CD4-positive, alpha-beta T cell treated with Interleukin-10 for 1 hour (primary cell): ENCODE results near the gene CDKN2AIP.
"Not testable (repeated sequence)": the region's sequence is repeated elsewhere in the genome, so short reads cannot be mapped to it uniquely, and the experiment has no call there.

Experiments
- DNase-seq: peaks from one replicate; pipeline ENCODE4 v3.0.0-alpha.2; 2020

CDKN2AIP gene

DNA sequence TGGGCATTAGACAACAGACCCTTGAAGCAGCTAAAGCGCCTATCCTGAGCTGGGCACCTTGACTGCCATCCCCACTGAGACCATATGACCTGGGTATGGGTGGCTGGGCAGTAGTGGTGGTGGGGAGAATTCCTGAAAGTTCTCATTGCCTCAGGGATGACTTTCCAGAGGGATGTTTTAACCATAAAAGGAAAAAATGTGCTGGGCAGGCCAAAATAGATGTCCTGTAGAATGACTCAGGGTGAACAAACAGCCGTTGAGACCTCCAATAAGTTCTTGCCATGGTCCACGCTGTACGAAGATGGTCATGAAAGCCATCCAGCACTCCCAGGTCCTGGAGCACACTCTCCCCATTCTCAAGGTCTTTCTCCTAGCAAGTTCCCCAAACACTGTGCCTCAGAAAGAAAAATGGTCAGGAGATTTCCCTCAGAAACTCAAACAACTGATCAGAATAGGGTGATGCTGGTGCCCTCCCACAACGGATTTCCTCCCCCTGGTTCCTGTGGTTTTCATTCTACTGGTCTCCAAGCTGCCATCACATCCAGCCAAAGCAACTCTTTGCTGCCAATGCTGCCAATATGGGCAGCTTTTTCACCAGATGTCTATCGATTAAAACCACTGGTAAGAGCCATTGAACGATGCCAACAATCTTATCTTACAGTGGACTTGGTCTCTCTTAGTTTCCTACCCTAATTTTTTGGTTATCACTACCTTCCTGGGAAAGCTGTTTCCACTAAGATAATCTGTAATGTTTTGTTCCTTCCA, 11.2 kb downstream of the CDKN2AIP start:
- no peak for DNase-seq

DNA sequence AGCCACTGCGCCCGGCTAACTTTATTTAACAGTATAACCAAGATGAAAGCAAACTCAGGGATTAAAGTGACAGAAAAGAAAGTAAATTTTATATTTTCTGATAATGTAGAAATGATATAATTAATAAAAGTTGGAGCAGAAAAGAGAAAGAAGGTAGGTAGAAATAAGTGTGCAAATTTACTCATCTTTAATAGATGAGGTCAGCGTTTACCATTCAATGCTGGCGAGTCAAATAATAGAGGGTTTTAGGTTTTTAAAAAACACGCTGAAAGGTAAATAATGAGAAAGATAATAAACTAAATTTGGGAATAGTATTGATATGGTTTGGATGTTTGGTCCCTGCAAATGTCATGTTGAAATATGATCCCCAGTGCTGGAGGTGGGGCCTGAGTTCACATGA, 13.6 kb downstream of the CDKN2AIP start:
- no peak for DNase-seq

DNA sequence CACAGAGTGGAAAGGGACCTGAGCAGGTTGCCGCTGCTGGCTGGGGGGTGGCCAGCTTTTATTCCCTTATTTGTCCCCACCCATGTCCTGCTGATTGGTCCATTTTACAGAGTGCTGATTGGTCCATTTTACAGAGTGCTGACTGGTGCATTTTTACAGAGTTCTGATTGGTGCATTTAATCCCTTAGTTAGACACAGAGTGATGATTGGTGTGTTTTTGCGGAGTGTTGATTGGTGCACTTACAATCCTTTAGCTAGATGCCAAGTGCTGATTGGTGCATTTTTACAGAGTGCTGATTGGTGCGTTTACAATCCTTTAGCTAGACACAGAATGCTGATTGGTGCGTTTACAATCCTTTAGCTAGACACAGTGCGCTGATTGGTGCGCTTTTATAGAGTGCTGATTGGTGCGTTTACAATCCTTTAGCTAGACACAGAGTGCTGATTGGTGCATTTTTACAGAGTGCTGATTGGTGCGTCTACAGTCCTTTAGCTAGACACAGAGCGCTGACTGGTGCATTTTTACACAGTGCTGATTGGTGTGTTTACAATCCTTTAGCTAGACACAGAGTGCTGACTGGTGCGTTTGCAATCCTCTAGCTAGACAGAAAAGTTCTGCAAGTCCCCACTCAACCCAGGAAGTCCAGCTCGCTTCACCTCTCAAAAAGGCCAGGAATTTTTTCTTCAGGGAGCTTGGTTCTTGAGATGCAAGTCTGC, 19.6 kb downstream of the CDKN2AIP start:
- not testable (repeated sequence) for DNase-seq

GRCh38 chr4:183465879-183466278, 21.4 kb downstream of the CDKN2AIP start:
- DNase-seq = not testable (repeated sequence)

DNA sequence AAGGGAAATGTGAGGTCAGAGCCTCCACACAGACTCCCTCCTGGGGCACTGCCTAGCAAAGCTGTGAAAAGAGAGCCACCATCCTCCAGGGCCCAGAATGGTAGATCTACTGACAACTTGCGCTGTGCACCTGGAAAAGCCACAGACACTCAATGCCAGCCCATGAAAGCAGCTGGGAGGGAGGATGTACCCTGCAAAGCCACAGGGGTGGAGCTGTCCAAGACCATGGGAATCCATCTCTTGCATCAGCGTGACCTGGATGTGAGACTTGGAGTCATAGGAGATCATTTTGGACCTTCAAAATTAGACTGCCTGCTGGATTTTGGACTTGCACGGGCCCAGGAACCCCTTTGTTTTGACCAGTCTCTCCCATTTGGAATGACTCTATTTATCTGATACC, 22.8 kb downstream of the CDKN2AIP start:
- no peak for DNase-seq

DNA sequence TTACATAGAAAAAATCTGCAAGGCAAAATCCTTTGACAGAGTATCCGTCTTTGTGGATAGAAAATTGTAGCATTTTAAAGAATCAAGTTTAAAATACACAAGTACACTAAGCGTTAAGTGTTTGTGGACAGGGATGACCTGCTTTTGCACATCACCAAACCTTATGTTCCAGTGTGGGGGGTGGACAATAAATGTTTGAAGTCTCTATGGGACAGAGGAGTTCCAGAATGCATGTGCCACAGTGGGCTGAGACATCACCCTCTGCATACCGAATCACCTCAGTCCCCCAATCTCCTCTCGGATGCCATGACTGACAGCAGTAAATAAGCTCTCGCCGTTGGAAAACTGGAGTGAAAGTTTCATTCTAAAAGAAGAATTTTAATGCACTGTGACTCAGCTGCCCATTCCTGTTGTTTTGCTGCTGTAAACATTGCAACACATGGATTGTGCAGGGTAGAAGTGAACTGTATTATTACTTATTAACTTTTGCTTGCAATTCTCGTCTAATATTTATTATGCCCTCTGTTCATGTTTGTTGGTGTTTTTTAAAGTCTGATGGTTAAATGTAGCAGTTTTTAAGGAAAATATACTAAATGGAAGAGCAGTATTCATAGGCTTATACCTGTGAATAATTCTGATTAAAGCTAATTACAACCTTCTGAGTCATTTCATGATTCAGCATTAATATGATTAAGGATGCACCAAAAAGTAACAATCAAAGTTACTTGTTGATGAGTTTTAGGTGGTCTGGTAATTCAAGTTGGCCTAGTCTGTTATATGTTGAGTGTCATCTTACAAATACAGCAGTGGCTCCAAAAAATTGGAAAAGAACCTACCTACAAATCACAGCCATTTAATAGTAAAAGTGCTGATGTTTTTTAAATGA, 24.0 kb downstream of the CDKN2AIP start:
- no peak for DNase-seq

DNA sequence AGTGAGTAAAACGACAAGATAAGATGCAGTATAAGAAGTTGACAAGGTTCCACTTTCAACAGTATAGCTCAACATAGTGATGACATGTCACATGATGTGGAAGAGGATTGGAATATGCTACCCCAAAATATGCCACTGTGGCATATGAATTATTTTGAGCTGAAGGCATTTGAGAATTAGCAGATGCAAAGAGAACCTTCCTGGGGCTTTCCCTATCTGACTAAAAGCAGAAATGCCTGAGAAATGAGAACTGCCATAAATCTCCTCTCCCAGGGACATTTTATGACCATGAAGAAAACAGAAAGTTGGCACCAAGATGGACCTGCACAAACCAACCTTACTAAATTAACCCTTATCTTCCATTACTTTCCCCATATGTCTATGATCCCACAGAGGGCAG, 24.8 kb downstream of the CDKN2AIP start:
- no peak for DNase-seq

DNA sequence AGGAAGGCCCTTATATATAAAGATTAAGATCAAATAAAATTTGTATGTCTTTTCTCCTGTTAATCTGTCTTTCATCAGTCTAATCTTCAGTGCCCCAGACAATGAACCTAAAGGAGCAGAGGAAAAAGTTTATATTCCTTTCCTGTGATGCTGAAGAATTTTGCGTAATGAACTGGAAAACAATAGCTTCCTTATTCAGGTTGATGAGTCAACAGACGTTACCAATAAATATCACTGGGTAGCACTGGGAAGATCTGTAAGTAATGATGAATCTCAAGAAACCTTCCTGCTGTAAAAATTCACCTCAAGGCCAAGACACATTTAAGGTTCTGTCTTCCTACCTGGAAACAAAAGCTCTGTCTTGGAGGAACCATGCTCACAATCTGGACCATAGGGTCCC, 25.5 kb downstream of the CDKN2AIP start:
- DNase-seq = no peak

DNA sequence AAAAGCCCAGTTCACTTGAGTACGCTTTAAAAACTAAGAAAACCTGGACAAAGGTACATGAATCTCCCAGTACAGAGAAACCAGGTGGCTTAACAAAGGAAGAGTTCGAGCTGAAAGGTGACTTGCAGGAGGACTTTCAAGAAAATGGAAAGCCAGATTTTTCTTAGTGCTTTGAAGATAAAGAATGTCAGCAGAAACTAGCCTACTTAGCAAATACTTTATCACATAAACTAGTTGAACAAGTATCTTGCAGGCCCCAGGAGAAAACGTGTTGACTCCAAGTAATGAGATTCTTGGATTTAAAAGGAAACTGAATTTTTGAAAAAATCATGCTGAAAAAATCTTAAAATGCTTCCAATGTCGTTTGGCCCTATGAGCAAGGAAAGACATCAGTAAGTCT, 26.4 kb downstream of the CDKN2AIP start:
- DNase-seq = no peak

DNA sequence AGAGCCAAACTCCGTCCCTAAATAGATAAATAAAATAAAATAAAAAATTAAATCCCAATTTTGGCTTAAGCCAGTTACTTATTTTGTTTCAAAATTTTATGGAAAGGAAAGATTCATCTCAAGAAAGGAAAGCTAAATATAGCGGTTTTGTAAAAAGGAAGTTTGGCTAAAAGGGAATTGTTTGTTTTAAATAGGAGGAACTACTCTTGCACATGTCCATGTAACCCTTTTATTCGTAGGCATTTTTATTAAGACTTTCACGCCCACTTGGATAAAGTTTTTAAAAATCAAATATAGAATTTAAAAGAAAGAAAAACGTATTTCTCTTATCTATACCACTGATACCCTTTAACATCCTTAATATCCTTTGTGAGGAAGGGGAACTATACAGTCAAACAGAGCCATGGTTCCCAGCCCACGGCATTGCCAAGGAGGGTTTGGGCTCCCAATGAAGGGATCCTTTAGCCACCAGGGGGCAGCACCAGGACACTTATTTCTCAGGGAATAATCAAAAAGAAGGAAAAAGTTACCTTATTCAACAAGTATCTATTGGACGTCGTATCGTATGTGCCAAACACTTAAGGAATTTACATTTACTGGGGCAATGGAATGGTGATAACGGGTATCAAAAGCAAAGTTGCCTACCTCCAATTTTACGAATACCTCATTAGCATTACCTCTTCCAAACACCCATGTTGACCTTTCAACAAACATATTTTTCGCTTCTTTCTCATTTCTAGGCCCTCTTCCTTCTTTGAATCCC, 27.7 kb downstream of the CDKN2AIP start:
- DNase-seq = peak; percentile 78

- DNase-seq = no peak
Observed at GRCh38 chr4:183478123-183478522, 33.7 kb downstream of the CDKN2AIP start.

DNA sequence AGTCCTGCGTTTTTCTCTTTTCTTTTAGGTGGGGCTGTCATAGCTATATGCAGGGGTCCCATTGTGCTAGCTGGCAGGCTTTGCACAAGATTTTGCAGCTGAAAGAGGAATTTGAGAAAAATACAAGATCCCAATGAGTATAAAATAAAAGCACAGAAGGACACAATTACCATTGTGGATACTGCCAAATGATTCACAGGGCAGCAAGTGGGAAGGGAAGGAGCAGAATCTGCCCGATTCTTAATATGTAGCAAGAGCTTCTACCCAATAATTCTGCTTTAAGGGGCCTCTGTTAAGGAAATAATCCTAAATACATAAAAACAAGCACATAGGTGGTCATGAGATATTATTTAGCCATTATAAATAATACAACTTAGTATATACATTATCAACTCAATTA, 34.5 kb downstream of the CDKN2AIP start:
- DNase-seq = no peak

- DNase-seq = not testable (repeated sequence)
Observed at GRCh38 chr4:183482515-183483095, 38.2 kb downstream of the CDKN2AIP start.

DNA sequence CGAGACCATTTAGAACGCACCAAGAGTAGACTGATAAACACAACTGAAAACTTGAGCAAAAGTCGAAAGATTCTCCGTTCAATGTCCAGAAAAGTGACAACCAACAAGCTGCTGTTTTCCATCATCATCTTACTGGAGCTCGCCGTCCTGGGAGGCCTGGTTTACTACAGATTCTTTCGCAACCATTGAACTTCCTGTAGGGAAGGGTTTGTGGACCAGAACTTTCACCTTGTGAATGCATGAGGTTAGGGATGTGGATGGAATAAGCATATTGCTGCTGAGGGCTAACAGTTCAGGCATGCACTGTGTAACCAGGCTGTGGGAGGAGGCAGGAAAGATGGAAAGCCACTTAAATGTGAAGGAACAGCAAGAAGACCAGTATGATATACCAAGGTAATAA, 39.6 kb downstream of the CDKN2AIP start:
- no peak for DNase-seq

GRCh38 chr4:183485411-183486160, 41.1 kb downstream of the CDKN2AIP start:
- no peak for DNase-seq

- no peak for DNase-seq
Observed at GRCh38 chr4:183492791-183493222, 48.4 kb downstream of the CDKN2AIP start.

- no peak for DNase-seq
Observed at GRCh38 chr4:183493246-183493645, 48.8 kb downstream of the CDKN2AIP start.

- no peak for DNase-seq
Observed at GRCh38 chr4:183495184-183495583, 50.7 kb downstream of the CDKN2AIP start.
